IMR-90 (cell line): ENCODE data around the gene FNIP1. TPM values are rescaled to one million over a fixed set of nuclear protein-coding genes. Genes with fewer than 3 reads are reported as not detected.

ENCODE experiments used
- ATAC-seq: fragments of 200-7000 bp; cut with Tn5 transposase; 2 replicates; pipeline ENCODE4 v1.9.1; 2020; ENCODE audit warnings: low read depth, mild to moderate bottlenecking, moderate library complexity
- BruUV-seq: library from RNA; stranded (reverse); fragments of 400-500 nt; replicated peaks from 2 replicates; lab custom pipeline; 2021; lab: Mats Ljungman, UMichigan
- CTCF ChIA-PET: fragments of 300-600 bp; formaldehyde crosslinking; extraction: SDS; loops from one replicate; lab custom pipeline; 2021; ENCODE audit warnings: antibody characterized with exemption; lab: Yijun Ruan, JAX
- POLR2A ChIA-PET: fragments of 300-600 bp; sonication (Branson Sonifier 250); formaldehyde crosslinking; loops from one replicate; lab custom pipeline; 2022; ENCODE audit warnings: antibody characterized with exemption; ENCODE audit not compliant: unreplicated experiment; lab: Charles Lee
- DNase-seq: peaks from one replicate; pipeline ENCODE4 v3.0.0; 2013
- H2AFZ ChIP-seq: replicated peaks from 2 replicates; pipeline ENCODE3; 2013; ENCODE audit warnings: low read length, mild to moderate bottlenecking; ENCODE audit not compliant: poor library complexity
- H2AK5ac ChIP-seq: 2 replicates; pipeline ENCODE4 v1.6.1; 2013; ENCODE audit warnings: low read depth, low read length, inconsistent platforms
- H2AK9ac ChIP-seq: replicated peaks from 2 replicates; pipeline ENCODE3; 2013; ENCODE audit warnings: mild to moderate bottlenecking, low read depth, low read length, moderate library complexity; ENCODE audit not compliant: poor library complexity
- H2BK120ac ChIP-seq: 2 replicates; pipeline ENCODE4 v1.6.1; 2013; ENCODE audit warnings: low read depth, low read length, inconsistent platforms
- H2BK15ac ChIP-seq: 3 replicates; pipeline ENCODE4 v1.6.1; 2013; ENCODE audit warnings: low read depth, low read length, inconsistent platforms
- H2BK20ac ChIP-seq: 2 replicates; pipeline ENCODE4 v1.6.1; 2013; ENCODE audit warnings: low read depth, mild to moderate bottlenecking, inconsistent platforms, low read length, moderate library complexity
- H2BK5ac ChIP-seq: 2 replicates; pipeline ENCODE4 v1.6.1; 2013; ENCODE audit warnings: mild to moderate bottlenecking, low read depth, low read length, inconsistent platforms; ENCODE audit not compliant: poor library complexity, severe bottlenecking
- H3K14ac ChIP-seq: replicated peaks from 2 replicates; pipeline ENCODE4 v1.6.1; 2013; ENCODE audit warnings: low read depth, low read length, inconsistent platforms
- H3K18ac ChIP-seq: 2 replicates; pipeline ENCODE4 v1.6.1; 2013; ENCODE audit warnings: low read depth, low read length, control low read depth
- H3K23ac ChIP-seq: 2 replicates; pipeline ENCODE4 v1.6.1; 2013; ENCODE audit warnings: low read depth, low read length, inconsistent platforms
- H3K27ac ChIP-seq: 2 replicates; pipeline ENCODE4 v1.5.1; 2013; ENCODE audit warnings: mild to moderate bottlenecking, control low read depth, low read length; ENCODE audit not compliant: insufficient read depth
- H3K27me3 ChIP-seq: 2 replicates; pipeline ENCODE4 v1.6.1; 2013; ENCODE audit warnings: low read length; ENCODE audit not compliant: control insufficient read depth, insufficient read depth
- H3K36me3 ChIP-seq: 2 replicates; pipeline ENCODE4 v1.6.1; 2013; ENCODE audit warnings: low read length, mixed read lengths; ENCODE audit not compliant: control insufficient read depth, insufficient read depth
- H3K4ac ChIP-seq: 2 replicates; pipeline ENCODE4 v1.6.1; 2013; ENCODE audit warnings: low read depth, low read length, inconsistent platforms
- H3K4me1 ChIP-seq: 2 replicates; pipeline ENCODE4 v1.6.1; 2013; ENCODE audit warnings: low read length, mixed read lengths; ENCODE audit not compliant: control insufficient read depth, insufficient read depth
- H3K4me2 ChIP-seq: 2 replicates; pipeline ENCODE4 v1.6.1; 2013; ENCODE audit warnings: low read depth, mild to moderate bottlenecking, control low read depth, low read length, moderate library complexity
- H3K4me3 ChIP-seq: 2 replicates; pipeline ENCODE4 v1.5.1; 2013; ENCODE audit warnings: low read depth, mild to moderate bottlenecking, control low read depth, low read length, moderate library complexity; ENCODE audit not compliant: insufficient read depth
- H3K56ac ChIP-seq: 2 replicates; pipeline ENCODE4 v1.6.1; 2013; ENCODE audit warnings: low read length, inconsistent platforms; ENCODE audit not compliant: insufficient read depth; ENCODE audit errors: extremely low read depth
- H3K79me1 ChIP-seq, 2 experiments: 2 replicates each; pipeline ENCODE4 v1.6.1; 2013; ENCODE audit warnings: low read length in 2 of 2, inconsistent platforms in 1 of 2, low read depth in 1 of 2
- H3K9ac ChIP-seq: 2 replicates; pipeline ENCODE4 v1.6.1; 2013; ENCODE audit warnings: low read depth, low read length, control low read depth
- H3K9me1 ChIP-seq: 2 replicates; pipeline ENCODE4 v1.6.1; 2013; ENCODE audit warnings: low read length, inconsistent platforms; ENCODE audit not compliant: insufficient read depth
- H3K9me3 ChIP-seq: 2 replicates; pipeline ENCODE4 v1.6.1; 2013; ENCODE audit warnings: low read length; ENCODE audit not compliant: control insufficient read depth, insufficient read depth
- H4K20me1 ChIP-seq: 2 replicates; pipeline ENCODE4 v1.6.1; 2013; ENCODE audit warnings: low read length, inconsistent platforms; ENCODE audit not compliant: insufficient read depth
- H4K5ac ChIP-seq: 2 replicates; pipeline ENCODE4 v1.6.1; 2013; ENCODE audit warnings: mild to moderate bottlenecking, low read depth, low read length, control low read depth
- H4K8ac ChIP-seq, 2 experiments: 2 replicates each; pipeline ENCODE4 v1.6.1; 2013; ENCODE audit warnings: low read depth in 2 of 2, low read length in 2 of 2, control low read depth in 1 of 2, inconsistent platforms in 1 of 2
- H4K91ac ChIP-seq: 2 replicates; pipeline ENCODE4 v1.6.1; 2013; ENCODE audit warnings: low read depth, low read length, inconsistent platforms; ENCODE audit not compliant: insufficient read depth
- BHLHE40 ChIP-seq: fragments of 150-350 bp; IDR thresholded peaks from 2 replicates; pipeline ENCODE4 v1.6.1; 2016; ENCODE audit warnings: mild to moderate bottlenecking, low read depth, low read length
- CEBPB ChIP-seq: IDR thresholded peaks from 2 replicates; pipeline ENCODE4 v1.6.1; 2012; ENCODE audit warnings: low read depth, low read length, improper control_type of control experiment
- CHD1 ChIP-seq: IDR thresholded peaks from 2 replicates; pipeline ENCODE4 v1.6.1; 2012; ENCODE audit warnings: low read depth, low read length, improper control_type of control experiment
- FOS ChIP-seq: fragments of 150-350 bp; IDR thresholded peaks from 2 replicates; pipeline ENCODE4 v1.6.1; 2016; ENCODE audit warnings: low read depth, low read length
- MAFK ChIP-seq: IDR thresholded peaks from 2 replicates; pipeline ENCODE4 v1.6.1; 2012; ENCODE audit warnings: low read depth, low read length, improper control_type of control experiment
- MAZ ChIP-seq: IDR thresholded peaks from 2 replicates; pipeline ENCODE4 v1.6.1; 2012; ENCODE audit warnings: low read depth, mild to moderate bottlenecking, low read length, improper control_type of control experiment, moderate library complexity, borderline replicate concordance
- MXI1 ChIP-seq: IDR thresholded peaks from 2 replicates; pipeline ENCODE4 v1.6.1; 2012; ENCODE audit warnings: low read depth, mild to moderate bottlenecking, low read length, moderate library complexity, borderline replicate concordance
- NFE2L2 ChIP-seq: fragments of 150-350 bp; IDR thresholded peaks from 2 replicates; pipeline ENCODE4 v1.6.1; 2016; ENCODE audit warnings: low read depth, mild to moderate bottlenecking, low read length
- POLR2A ChIP-seq: IDR thresholded peaks from 2 replicates; pipeline ENCODE4 v1.6.1; 2012; ENCODE audit warnings: mild to moderate bottlenecking, low read depth, low read length
- RAD21 ChIP-seq: IDR thresholded peaks from 2 replicates; pipeline ENCODE4 v1.6.1; 2012; ENCODE audit warnings: low read length, improper control_type of control experiment
- RCOR1 ChIP-seq: IDR thresholded peaks from 2 replicates; pipeline ENCODE4 v1.6.1; 2012; ENCODE audit warnings: mild to moderate bottlenecking, low read length, improper control_type of control experiment; ENCODE audit not compliant: insufficient replicate concordance
- RFX5 ChIP-seq: IDR thresholded peaks from 2 replicates; pipeline ENCODE4 v1.8.0; 2012; ENCODE audit warnings: low read depth, mild to moderate bottlenecking, low read length, moderate library complexity
- SMC3 ChIP-seq: fragments of 150-350 bp; IDR thresholded peaks from 2 replicates; pipeline ENCODE4 v1.6.1; 2016; ENCODE audit warnings: low read depth, mild to moderate bottlenecking, antibody characterized with exemption, low read length, moderate library complexity
- WGBS, 2 experiments: methylation state at CpG; one replicate each; pipeline versions ENCODE4 v1.1.5 to v1.1.7; 2013; ENCODE audit warnings: missing lambda C conversion rate in 2 of 2; ENCODE audit not compliant: insufficient read length in 1 of 2; ENCODE audit errors: extremely low coverage in 2 of 2; 5-methylcytosine and 5-hydroxymethylcytosine counted together
- dilution Hi-C: fragments of 300-500 bp; cut with HindIII; formaldehyde crosslinking; loops from one replicate; pipeline ENCODE4 v1.14.3; 2018; ENCODE audit warnings: low sequenced_read_pairs; ENCODE audit not compliant: unreplicated experiment
- in situ Hi-C: fragments of 300-500 bp; cut with MboI; formaldehyde crosslinking; loops from 3 replicates; pipeline ENCODE4 v1.14.3; 2019; ENCODE audit warnings: low sequenced_read_pairs, inconsistent platforms, mixed read lengths
- intact Hi-C: fragments of 100-400 bp; cut with micrococcal nuclease; formaldehyde crosslinking; loops from 2 replicates; pipeline ENCODE4 v1.10.0; 2022
- polyA plus RNA-seq, 3 experiments: library from polyadenylated mRNA; depleted of rRNA; stranded (reverse); fragments of >200 nt; gene quantifications; 2 replicates each; pipeline ENCODE4 v1.2.3, GENCODE V29; 2012; ENCODE audit warnings: low replicate concordance in 1 of 3
- total RNA-seq: library from RNA; depleted of rRNA; stranded (reverse); fragments of >200 nt; gene quantifications from 2 replicates; pipeline ENCODE4 v1.2.3, GENCODE V29; 2012
- TF ChIP-seq, protein P1 (sequence below): fragments of 150-350 bp; IDR thresholded peaks from 2 replicates; pipeline ENCODE4 v1.6.1; 2017; ENCODE audit warnings: mild to moderate bottlenecking, antibody characterized with exemption, low read length, low read depth
- TF ChIP-seq, protein P2 (sequence below): fragments of 150-350 bp; IDR thresholded peaks from 2 replicates; pipeline ENCODE4 v1.6.1; 2016; ENCODE audit warnings: low read depth, mild to moderate bottlenecking, low read length, moderate library complexity, borderline replicate concordance
- TF ChIP-seq, protein P3 (sequence below): conservative IDR thresholded peaks from 2 replicates; pipeline ENCODE4 v1.5.1; 2012; ENCODE audit warnings: mild to moderate bottlenecking, low read depth, low read length, improper control_type of control experiment

Gene FNIP1
- total and polyA plus RNA-seq, 2 of the 4 experiments (the other 2 are of a cell fraction), result 5.6 to 34.1 TPM

- no peak overlapping the region for H3K4me3 ChIP-seq
- BruUV-seq, result no TSS peak
- H3K14ac ChIP-seq, result no peak overlapping the region
- peaks cover 12 to 44% of the 10 kb centered on the region in 2 experiments for H3K79me1 ChIP-seq
- in situ Hi-C loops (no loop called here), dilution Hi-C loops (no loop called here), intact Hi-C loops (loop anchor here (10.0 kb wide), 1 partner anchor 356 kb away; no protein-coding TSS in a partner anchor)
- peaks cover 89% of the 10 kb centered on the region for H4K20me1 ChIP-seq
- H2AK5ac ChIP-seq, result no peak overlapping the region
- POLR2A ChIA-PET, result interaction anchor here (0.6 kb wide), 1 partner anchor 116 kb away, joined by 3 read pairs; no protein-coding TSS in a partner anchor
- WGBS, 2 experiments, result no CpG with 5 or more reads among the region's 2 CpGs
- no peak overlapping the region for H3K23ac ChIP-seq
- no peak overlapping the region for H3K27ac ChIP-seq
- TF ChIP-seq CEBPB (no peak), MXI1 (no peak), RFX5 (no peak), SMC3 (no peak), RAD21 (no peak), POLR2A (no peak), RCOR1 (no peak), CHD1 (no peak), MAZ (no peak), FOS (no peak), NFE2L2 (no peak), MAFK (no peak), BHLHE40 (no peak)
- TF ChIP-seq, protein P1, sequence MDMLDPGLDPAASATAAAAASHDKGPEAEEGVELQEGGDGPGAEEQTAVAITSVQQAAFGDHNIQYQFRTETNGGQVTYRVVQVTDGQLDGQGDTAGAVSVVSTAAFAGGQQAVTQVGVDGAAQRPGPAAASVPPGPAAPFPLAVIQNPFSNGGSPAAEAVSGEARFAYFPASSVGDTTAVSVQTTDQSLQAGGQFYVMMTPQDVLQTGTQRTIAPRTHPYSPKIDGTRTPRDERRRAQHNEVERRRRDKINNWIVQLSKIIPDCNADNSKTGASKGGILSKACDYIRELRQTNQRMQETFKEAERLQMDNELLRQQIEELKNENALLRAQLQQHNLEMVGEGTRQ, result no peak
- TF ChIP-seq, protein P2, sequence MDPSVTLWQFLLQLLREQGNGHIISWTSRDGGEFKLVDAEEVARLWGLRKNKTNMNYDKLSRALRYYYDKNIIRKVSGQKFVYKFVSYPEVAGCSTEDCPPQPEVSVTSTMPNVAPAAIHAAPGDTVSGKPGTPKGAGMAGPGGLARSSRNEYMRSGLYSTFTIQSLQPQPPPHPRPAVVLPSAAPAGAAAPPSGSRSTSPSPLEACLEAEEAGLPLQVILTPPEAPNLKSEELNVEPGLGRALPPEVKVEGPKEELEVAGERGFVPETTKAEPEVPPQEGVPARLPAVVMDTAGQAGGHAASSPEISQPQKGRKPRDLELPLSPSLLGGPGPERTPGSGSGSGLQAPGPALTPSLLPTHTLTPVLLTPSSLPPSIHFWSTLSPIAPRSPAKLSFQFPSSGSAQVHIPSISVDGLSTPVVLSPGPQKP, result no peak
- TF ChIP-seq, protein P3, sequence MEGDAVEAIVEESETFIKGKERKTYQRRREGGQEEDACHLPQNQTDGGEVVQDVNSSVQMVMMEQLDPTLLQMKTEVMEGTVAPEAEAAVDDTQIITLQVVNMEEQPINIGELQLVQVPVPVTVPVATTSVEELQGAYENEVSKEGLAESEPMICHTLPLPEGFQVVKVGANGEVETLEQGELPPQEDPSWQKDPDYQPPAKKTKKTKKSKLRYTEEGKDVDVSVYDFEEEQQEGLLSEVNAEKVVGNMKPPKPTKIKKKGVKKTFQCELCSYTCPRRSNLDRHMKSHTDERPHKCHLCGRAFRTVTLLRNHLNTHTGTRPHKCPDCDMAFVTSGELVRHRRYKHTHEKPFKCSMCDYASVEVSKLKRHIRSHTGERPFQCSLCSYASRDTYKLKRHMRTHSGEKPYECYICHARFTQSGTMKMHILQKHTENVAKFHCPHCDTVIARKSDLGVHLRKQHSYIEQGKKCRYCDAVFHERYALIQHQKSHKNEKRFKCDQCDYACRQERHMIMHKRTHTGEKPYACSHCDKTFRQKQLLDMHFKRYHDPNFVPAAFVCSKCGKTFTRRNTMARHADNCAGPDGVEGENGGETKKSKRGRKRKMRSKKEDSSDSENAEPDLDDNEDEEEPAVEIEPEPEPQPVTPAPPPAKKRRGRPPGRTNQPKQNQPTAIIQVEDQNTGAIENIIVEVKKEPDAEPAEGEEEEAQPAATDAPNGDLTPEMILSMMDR, result no peak
- H3K4me2 ChIP-seq, result no peak overlapping the region
- no peak overlapping the region for H2AFZ ChIP-seq
- no peak overlapping the region for H2BK120ac ChIP-seq
- peaks cover 4% of the 10 kb centered on the region for H3K4me1 ChIP-seq
- H3K36me3 ChIP-seq, result peaks cover 2% of the 10 kb centered on the region; the same call in 1 of the 2 replicates
- no peak overlapping the region for H2BK15ac ChIP-seq
- CTCF ChIA-PET, result no interaction called here
- H3K4ac ChIP-seq, result no peak overlapping the region
- ATAC-seq (no peak), DNase-seq (no peak)
- no peak overlapping the region for H2BK5ac ChIP-seq
- no peak overlapping the region for H4K5ac ChIP-seq
- H2BK20ac ChIP-seq, result no peak overlapping the region
- no peak overlapping the region for H3K9ac ChIP-seq
- H4K91ac ChIP-seq, result no peak overlapping the region
- H3K9me3 ChIP-seq, result no peaks in the 10 kb centered on the region
- H3K27me3 ChIP-seq, result no peaks in the 10 kb centered on the region
- no peak overlapping the region for H4K8ac ChIP-seq
- H3K9me1 ChIP-seq, result no peaks in the 10 kb centered on the region; the same call in 1 of the 2 replicates
- H2AK9ac ChIP-seq, result no peak overlapping the region
- no peak overlapping the region for H3K18ac ChIP-seq
- H3K56ac ChIP-seq, result no peak overlapping the region
Measured at GRCh38 chr5:131790550-131790949, 6.3 kb downstream of the FNIP1 start.
